ENCODE results near the gene SMYD5.
"Not testable (repeated sequence)": the region's sequence is repeated elsewhere in the genome, so short reads cannot be mapped to it uniquely, and the experiment has no call there.

DNA sequence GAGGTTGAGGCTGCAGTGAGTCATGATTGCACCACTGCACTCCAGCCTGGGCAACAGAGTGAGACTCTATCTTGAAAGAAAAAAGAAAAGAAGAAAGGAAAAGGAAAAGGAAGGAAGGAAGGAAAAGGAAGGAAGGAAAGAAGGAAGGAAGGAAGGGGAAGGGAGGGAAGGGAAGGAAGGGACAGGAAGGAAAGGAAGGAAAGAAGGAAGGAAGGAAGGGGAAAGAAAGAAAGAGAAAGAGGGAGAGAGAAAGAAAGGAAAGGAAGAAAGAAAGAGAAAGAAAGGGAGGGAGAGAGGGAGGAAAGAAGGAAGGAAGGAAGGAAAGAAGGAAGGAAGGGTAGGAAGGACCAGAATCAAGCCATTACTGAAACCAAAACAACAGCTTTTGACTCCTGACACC, 45.7 kb upstream of the SMYD5 start:
- TF ChIP-seq, protein P1, sequence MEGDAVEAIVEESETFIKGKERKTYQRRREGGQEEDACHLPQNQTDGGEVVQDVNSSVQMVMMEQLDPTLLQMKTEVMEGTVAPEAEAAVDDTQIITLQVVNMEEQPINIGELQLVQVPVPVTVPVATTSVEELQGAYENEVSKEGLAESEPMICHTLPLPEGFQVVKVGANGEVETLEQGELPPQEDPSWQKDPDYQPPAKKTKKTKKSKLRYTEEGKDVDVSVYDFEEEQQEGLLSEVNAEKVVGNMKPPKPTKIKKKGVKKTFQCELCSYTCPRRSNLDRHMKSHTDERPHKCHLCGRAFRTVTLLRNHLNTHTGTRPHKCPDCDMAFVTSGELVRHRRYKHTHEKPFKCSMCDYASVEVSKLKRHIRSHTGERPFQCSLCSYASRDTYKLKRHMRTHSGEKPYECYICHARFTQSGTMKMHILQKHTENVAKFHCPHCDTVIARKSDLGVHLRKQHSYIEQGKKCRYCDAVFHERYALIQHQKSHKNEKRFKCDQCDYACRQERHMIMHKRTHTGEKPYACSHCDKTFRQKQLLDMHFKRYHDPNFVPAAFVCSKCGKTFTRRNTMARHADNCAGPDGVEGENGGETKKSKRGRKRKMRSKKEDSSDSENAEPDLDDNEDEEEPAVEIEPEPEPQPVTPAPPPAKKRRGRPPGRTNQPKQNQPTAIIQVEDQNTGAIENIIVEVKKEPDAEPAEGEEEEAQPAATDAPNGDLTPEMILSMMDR (conservative IDR thresholded peaks at IDR 0.05; ENCODE audit: low read depth, low read length): not testable (repeated sequence)
- not testable (repeated sequence) for TF ChIP-seq EZH2phosphoT487 (IDR thresholded peaks at IDR 0.05; ENCODE audit: borderline replicate concordance, low read length)
